RWPE2 (cell line): Measurements from ENCODE around the gene ARID3B.

Source experiments
- ATAC-seq: fragments of 200-7000 bp; cut with Tn5 transposase; 3 replicates; pipeline ENCODE4 v1.9.1; 2021; ENCODE audit warnings: low read depth
- DNase-seq: peaks from one replicate; pipeline ENCODE4 v3.0.0-alpha.2; 2020; ENCODE audit warnings: low spot score
- H3K27ac ChIP-seq: fragments of 450-650 bp; 2 replicates; pipeline ENCODE4 v1.5.1; 2017; ENCODE audit warnings: mild to moderate bottlenecking; ENCODE audit not compliant: poor library complexity, severe bottlenecking
- H3K27me3 ChIP-seq: fragments of 250-450 bp; sonication (Bioruptor Pico); 2 replicates; pipeline ENCODE4 v1.5.1; 2021; ENCODE audit warnings: mild to moderate bottlenecking, moderate library complexity; ENCODE audit not compliant: insufficient read depth, poor library complexity, severe bottlenecking
- H3K36me3 ChIP-seq: fragments of 250-450 bp; sonication (Bioruptor Pico); 2 replicates; pipeline ENCODE4 v1.5.1; 2020; ENCODE audit warnings: low read depth, mild to moderate bottlenecking, moderate library complexity
- H3K4me1 ChIP-seq: fragments of 250-450 bp; sonication (Bioruptor Pico); 2 replicates; pipeline ENCODE4 v1.5.1; 2021; ENCODE audit warnings: mild to moderate bottlenecking, moderate library complexity; ENCODE audit not compliant: insufficient read depth, poor library complexity, severe bottlenecking
- H3K4me3 ChIP-seq: fragments of 250-450 bp; sonication (Bioruptor Pico); 2 replicates; pipeline ENCODE4 v1.5.1; 2021; ENCODE audit warnings: mild to moderate bottlenecking, moderate library complexity; ENCODE audit not compliant: severe bottlenecking
- H3K9me3 ChIP-seq: fragments of 250-450 bp; sonication (Bioruptor Pico); 2 replicates; pipeline ENCODE4 v1.5.1; 2021; ENCODE audit warnings: mild to moderate bottlenecking, moderate library complexity; ENCODE audit not compliant: severe bottlenecking
- CTCF ChIP-seq: fragments of 450-650 bp; IDR thresholded peaks from one replicate; pipeline ENCODE4 v1.5.1; 2017; ENCODE audit warnings: mild to moderate bottlenecking, moderate library complexity; ENCODE audit not compliant: poor library complexity, severe bottlenecking

Gene ARID3B

DNA sequence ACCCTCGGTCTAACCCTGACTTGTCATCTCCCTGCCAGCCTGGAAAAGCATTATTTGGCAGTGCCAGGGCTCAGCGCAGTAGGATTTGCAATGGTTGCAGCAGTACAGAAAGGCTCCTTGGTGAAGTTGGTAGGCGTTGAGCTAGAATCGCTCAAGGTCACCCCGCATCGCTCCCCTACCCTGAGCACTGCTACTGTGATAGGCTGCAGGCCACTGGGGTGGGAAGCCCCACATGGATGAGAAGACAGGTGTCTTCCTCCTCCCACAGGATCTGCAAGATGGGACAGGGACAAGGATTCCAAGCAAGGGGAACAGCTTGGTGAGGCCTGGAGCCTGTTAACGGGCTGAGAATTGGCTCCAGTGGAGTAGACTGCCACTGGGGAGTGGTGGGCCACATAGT lies 85.3 kb downstream of the ARID3B start:
- no peak for ATAC-seq

DNA sequence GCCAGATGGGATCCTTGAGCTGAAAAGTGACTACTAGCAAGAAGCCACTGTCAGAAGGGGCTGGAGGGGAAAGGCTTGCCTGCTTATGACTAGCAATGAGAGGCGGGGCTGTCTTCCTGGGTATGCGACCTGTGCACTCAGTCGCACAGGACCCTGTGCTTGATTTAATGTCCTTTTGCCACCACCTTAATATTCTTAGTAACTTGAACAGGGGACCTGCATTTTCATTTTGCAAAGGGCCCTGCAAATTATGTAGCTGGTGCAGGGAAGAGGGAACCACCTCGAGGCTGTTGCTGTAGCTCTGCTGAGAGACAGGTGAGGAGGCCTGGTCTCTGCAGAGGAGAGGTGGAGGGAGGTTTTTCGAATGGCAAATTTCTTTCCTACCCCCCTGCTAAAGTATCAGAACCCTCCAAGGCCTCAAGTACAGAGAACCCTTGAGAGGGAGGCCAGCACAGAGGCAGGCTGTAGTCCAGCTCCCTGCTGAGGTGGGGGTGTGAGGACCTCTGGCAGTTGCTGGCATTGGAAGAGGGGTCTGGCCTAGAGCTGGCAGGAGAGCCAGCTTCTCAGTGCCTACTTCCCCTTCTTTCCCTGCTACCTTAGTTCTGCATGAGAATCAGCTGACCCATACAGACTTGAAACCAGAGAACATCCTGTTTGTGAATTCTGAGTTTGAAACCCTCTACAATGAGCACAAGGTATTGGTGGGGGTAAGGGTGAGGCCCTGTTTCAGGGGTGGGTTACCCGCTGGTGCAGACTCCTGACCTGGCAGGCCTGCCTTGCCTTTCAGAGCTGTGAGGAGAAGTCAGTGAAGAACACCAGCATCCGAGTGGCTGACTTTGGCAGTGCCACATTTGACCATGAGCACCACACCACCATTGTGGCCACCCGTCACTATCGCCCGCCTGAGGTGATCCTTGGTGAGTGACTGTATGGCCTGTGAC lies 86.0 kb downstream of the ARID3B start:
- Histone ChIP-seq H3K27ac (no peak overlapping the region), H3K27me3 (no peaks in the 10 kb centered on the region), H3K9me3 (no peaks in the 10 kb centered on the region), H3K4me3 (no peak overlapping the region), H3K4me1 (no peaks in the 10 kb centered on the region), H3K36me3 (peaks cover 96% of the 10 kb centered on the region)
- ATAC-seq (no peak), DNase-seq (peak; percentile 67)
- no peak for TF ChIP-seq CTCF

More for the DNA sequence above, 85.3 kb downstream of the ARID3B start:
- DNase-seq: peak; percentile 57
- Histone ChIP-seq H3K27ac (no peak overlapping the region), H3K36me3 (peaks cover 96% of the 10 kb centered on the region), H3K9me3 (no peaks in the 10 kb centered on the region), H3K27me3 (no peaks in the 10 kb centered on the region), H3K4me3 (no peak overlapping the region), H3K4me1 (no peaks in the 10 kb centered on the region)
- TF ChIP-seq CTCF: no peak

- H3K9me3 ChIP-seq: no peaks in the 10 kb centered on the region
Observed at GRCh38 chr15:74627766-74628165, 86.7 kb downstream of the ARID3B start.

DNA sequence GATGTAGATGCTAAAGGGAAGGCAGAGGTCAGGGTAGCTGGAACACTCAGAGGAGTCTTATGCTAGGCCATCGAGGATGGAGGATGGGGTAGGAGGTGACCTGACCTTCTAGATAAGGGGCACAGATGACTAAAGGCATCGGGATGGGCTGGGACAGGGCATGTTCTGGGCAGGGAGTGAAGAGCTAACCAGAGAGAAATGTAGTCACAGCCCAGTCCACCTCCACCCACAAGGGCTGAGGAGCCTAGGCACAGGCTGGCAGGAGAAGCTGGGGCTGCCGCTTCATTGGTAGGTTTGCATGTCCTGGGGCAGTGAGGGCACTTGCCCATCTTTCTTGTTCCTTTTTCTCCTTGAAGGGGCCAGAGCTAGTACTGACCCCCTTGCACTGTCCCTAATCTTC lies 87.2 kb downstream of the ARID3B start:
- H3K4me1 ChIP-seq: no peaks in the 10 kb centered on the region

More at GRCh38 chr15:74627766-74628165, 86.7 kb downstream of the ARID3B start:
- no peak for ATAC-seq
- Histone ChIP-seq H3K36me3 (peaks cover 96% of the 10 kb centered on the region), H3K27me3 (no peaks in the 10 kb centered on the region), H3K27ac (no peak overlapping the region), H3K4me3 (no peak overlapping the region), H3K4me1 (no peaks in the 10 kb centered on the region)
- TF ChIP-seq CTCF: no peak
- no peak for DNase-seq

More for the DNA sequence above, 87.2 kb downstream of the ARID3B start:
- DNase-seq (peak; percentile 56), ATAC-seq (no peak)
- H3K27me3 ChIP-seq: no peaks in the 10 kb centered on the region
- no peaks in the 10 kb centered on the region for H3K9me3 ChIP-seq
- peaks cover 96% of the 10 kb centered on the region for H3K36me3 ChIP-seq
- no peak for TF ChIP-seq CTCF
- no peak overlapping the region for H3K27ac ChIP-seq
- no peak overlapping the region for H3K4me3 ChIP-seq
